K562 (cell line): ENCODE data around the gene ITPR1. TPM values are rescaled to one million over a fixed set of nuclear protein-coding genes. Genes with fewer than 3 reads are reported as not detected.

Experiments
- BRCA1 ChIP-seq, 2 experiments: fragments of 450-650 bp in 1 of 2; sonication (generic) in 1 of 2; formaldehyde crosslinking in 1 of 2; IDR thresholded peaks; 2 replicates each; pipeline versions ENCODE4 v1.5.0 to v1.6.1; 2017 to 2020; ENCODE audit warnings: mild to moderate bottlenecking in 1 of 2, missing genetic modification reagents in 1 of 2
- CBX5 ChIP-seq: IDR thresholded peaks from 2 replicates; pipeline ENCODE4 v1.6.1; 2014; ENCODE audit warnings: low read depth, borderline replicate concordance
- CREM ChIP-seq: IDR thresholded peaks from 2 replicates; pipeline ENCODE4 v1.6.1; 2014; ENCODE audit warnings: antibody characterized with exemption, low read depth
- CXXC5 ChIP-seq: fragments of 250-450 bp; sonication (Bioruptor Pico); IDR thresholded peaks from 2 replicates; pipeline ENCODE4 v1.8.0; 2022; ENCODE audit warnings: inconsistent platforms, mild to moderate bottlenecking, moderate library complexity
- ELF2 ChIP-seq: fragments of 250-450 bp; sonication (Bioruptor Pico); IDR thresholded peaks from 2 replicates; pipeline ENCODE4 v1.5.0; 2021; ENCODE audit warnings: mild to moderate bottlenecking
- ETV1 ChIP-seq: fragments of 450-650 bp; conservative IDR thresholded peaks from 2 replicates; pipeline ENCODE4 v1.6.1; 2016; ENCODE audit warnings: missing genetic modification characterization, control low read depth, low read depth, missing compliant biosample characterization
- HMBOX1 ChIP-seq: sonication (generic); IDR thresholded peaks from 2 replicates; pipeline ENCODE4 v1.6.1; 2016
- L3MBTL2 ChIP-seq: fragments of 450-650 bp; IDR thresholded peaks from 2 replicates; pipeline ENCODE4 v1.6.1; 2016; ENCODE audit warnings: mild to moderate bottlenecking, moderate library complexity
- MGA ChIP-seq: fragments of 450-650 bp; IDR thresholded peaks from 2 replicates; pipeline ENCODE4 v1.6.1; 2016; ENCODE audit warnings: mild to moderate bottlenecking, moderate library complexity
- RFX5 ChIP-seq: IDR thresholded peaks from 2 replicates; pipeline ENCODE4 v1.6.1; 2011; ENCODE audit warnings: low read depth, mild to moderate bottlenecking, improper control_type of control experiment, low read length
- SRF ChIP-seq, 2 experiments: fragments of 250-450, 450-650 bp in 1 of 2; sonication (Bioruptor Pico) in 1 of 2; sonication (generic) in 1 of 2; formaldehyde crosslinking; IDR thresholded peaks; 2 replicates each; pipeline versions ENCODE4 v1.5.0 to v1.5.1; 2020 to 2022; ENCODE audit warnings: mild to moderate bottlenecking in 1 of 2, missing genetic modification reagents in 1 of 2
- STAT5A ChIP-seq: IDR thresholded peaks from 2 replicates; pipeline ENCODE4 v1.6.1; 2012; ENCODE audit warnings: low read length, inconsistent platforms, borderline replicate concordance
- TCF3 ChIP-seq: sonication (generic); formaldehyde crosslinking; IDR thresholded peaks from 2 replicates; pipeline ENCODE4 v1.4.0; 2020; ENCODE audit warnings: mild to moderate bottlenecking, missing genetic modification reagents
- ZBTB34 ChIP-seq: fragments of 250-450 bp; sonication (Bioruptor Pico); IDR thresholded peaks from 2 replicates; pipeline ENCODE4 v1.8.0; 2021; ENCODE audit warnings: mild to moderate bottlenecking, moderate library complexity
- ZNF707 ChIP-seq: fragments of 250-450 bp; sonication (Bioruptor Pico); conservative IDR thresholded peaks from 2 replicates; pipeline ENCODE4 v1.8.0; 2022; ENCODE audit warnings: inconsistent platforms, mild to moderate bottlenecking, moderate library complexity
- polyA plus RNA-seq, 8 experiments: library from polyadenylated mRNA; depleted of rRNA in 4 of 8; stranded (reverse) in 5 of 8; unstranded in 3 of 8; fragments of >200 nt; fragmentation: Nextera tagmentation in 2 of 8; fragmentation: Illumina TruSeq in 1 of 8; extraction: Ambion mirVana in 2 of 8; extraction: Trizol in 1 of 8; gene quantifications; 2 replicates each; pipeline versions ENCODE4 v1.2.1 to v1.2.3, GENCODE V29; 2011 to 2014; ENCODE audit warnings: inconsistent platforms in 1 of 8, missing spikeins in 1 of 8
- total RNA-seq, 7 experiments: library from RNA; depleted of rRNA in 6 of 7; stranded (reverse); fragments of >200 nt in 6 of 7; fragmentation: Illumina TruSeq in 2 of 7; extraction: Trizol in 2 of 7; gene quantifications; 2 replicates each; pipeline versions ENCODE4 v1.2.1 to v1.2.3, GENCODE V29; 2011 to 2021; ENCODE audit warnings: low replicate concordance in 1 of 7

Gene ITPR1
- total and polyA plus RNA-seq, 9 of the 15 experiments (the other 6 are each of a cell fraction or from before 2014, with no cell fraction given), result 22.4 to 40.0 (median 27.4) TPM

- TF ChIP-seq CBX5, result no peak
- peak; percentile 69 for TF ChIP-seq MGA
- 0 out of 2 replicates have a peak, but pooled peaks have one; percentile 33 for TF ChIP-seq STAT5A
- TF ChIP-seq CREM, result no peak
- TF ChIP-seq SRF (CRISPR knock-in tag; IDR thresholded peaks at IDR 0.05), result no peak
- TF ChIP-seq ELF2 (CRISPR knock-in tag), result no peak
- no peak for TF ChIP-seq HMBOX1
- TF ChIP-seq TCF3 (CRISPR knock-in tag), result peak; percentile 70
- no peak for TF ChIP-seq ZBTB34 (CRISPR knock-in tag)
- peak; percentile 47; the same call in 1 of the 2 replicates for TF ChIP-seq ETV1 (tag)
- no peak for TF ChIP-seq ZNF707 (CRISPR knock-in tag)
- TF ChIP-seq RFX5, result no peak
- peak; percentile 78 for TF ChIP-seq L3MBTL2
- 0 out of 2 replicates have a peak, but pooled peaks have one; percentile 31 for TF ChIP-seq CXXC5
- TF ChIP-seq BRCA1 (IDR thresholded peaks at IDR 0.05), result no peak
- TF ChIP-seq BRCA1 (CRISPR knock-in tag; IDR thresholded peaks at IDR 0.05), result no peak
Measured at GRCh38 chr3:4806535-4807108, 313.5 kb downstream of the ITPR1 start (continued).
